Hematopoietic multipotent progenitor cell treated with erythropoietin and hydrocortisone succinate and interleukin-3 and kit ligand, for 15 days (in vitro differentiated cells): ENCODE data around the gene MKS1.

Experiments
- DNase-seq: peaks from one replicate; pipeline ENCODE4 v3.0.0-alpha.2; 2015; ENCODE audit warnings: low spot score

The MKS1 gene

DNA sequence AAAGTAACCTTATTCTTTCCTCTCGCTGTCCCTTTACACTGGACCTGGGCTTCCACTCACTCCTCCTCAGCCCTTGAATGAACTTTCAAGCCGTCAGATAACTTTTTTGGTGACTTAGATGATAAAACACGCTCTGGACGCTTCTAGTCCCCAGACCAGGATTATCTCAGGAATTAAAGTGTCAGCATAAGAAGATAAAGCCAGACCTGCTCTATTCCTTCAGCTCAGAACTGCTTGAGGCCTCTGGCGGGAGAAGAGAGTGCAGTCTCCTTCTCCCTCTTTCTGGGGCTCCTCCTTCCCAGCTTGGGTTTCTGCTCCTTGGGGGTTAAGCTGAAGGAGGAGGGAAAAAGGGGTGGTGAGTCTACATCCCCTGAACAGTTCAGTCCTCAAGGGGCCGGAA, 25.9 kb upstream of the MKS1 start:
- DNase-seq = no peak

DNA sequence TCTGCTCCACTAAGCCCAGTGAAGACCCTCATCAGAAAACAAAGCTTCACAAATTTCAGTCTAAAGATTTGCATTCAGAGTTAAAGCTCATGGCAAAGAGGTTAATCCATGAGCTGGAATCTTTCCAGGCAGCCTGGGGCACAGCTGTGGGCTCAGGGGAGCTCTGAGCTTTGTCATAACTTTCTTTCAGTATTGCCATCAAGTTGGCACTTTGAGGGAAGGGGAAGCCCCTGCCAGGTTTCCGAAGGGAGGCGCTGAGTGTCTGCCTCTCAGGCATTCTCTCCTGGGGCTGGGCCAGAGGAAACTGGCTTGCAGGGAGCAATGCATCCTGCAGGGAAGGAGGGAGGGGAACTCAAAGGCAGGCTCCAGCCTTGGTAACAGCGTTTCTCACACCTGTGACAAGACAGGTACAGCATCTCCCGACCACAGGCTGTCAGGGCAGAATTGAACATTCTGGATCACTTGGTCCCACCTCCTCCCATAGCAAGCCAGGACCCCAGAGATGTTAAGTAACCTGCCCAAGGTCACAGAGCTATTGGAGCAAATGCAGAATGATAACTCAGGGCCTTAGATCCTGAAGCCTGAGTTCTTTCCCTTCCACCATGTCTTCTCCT, 23.2 kb upstream of the MKS1 start:
- DNase-seq = no peak

DNA sequence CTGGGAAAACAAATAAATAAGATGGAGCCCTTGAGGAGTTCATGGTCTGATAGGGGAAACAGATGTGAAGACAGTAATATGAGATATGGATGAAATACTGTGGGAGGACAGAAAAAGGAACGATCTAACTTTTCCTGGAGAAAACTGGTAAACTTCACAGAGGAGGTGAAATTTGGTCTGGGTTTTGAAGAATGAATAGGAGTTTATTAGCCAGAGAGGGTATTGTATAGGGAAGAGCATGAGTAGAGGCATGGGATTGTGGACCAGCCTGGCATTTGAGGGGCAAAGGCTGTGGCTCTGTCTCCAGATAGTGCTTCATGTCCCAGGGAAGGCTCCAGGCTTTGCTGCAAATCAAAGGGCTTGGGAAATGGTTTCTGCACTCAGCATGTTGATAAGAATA, 20.9 kb upstream of the MKS1 start:
- no peak for DNase-seq

DNA sequence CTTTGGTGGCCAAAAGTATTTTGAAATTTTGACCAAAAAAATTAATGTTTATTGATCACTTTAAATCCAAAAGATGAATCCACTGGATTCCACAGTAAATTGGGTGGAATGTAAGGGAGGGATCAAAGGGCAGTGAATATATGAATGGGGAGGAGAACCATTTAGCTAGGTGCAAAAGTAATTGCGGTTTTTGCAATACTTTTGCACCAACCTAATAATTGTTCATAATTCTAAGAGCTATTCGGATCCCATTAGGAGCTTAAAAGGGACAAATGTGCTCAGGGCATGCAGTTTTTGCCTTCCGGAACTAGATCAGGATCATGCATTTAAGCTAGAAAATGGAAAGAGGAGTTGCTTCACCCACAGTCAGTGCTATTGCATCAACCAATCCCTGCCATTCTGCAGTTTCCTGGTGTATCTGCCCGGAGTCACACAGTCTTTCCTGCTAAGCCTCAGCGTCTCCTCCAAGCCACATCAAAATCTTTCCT, 19.1 kb upstream of the MKS1 start, which contains the start of gene LPO:
Gene LPO, plus strand, starts transcription at position 438 of the 488 bp plus-strand sequence. CDS start 4,396 bp downstream, outside the sequence.
- no peak for DNase-seq

DNA sequence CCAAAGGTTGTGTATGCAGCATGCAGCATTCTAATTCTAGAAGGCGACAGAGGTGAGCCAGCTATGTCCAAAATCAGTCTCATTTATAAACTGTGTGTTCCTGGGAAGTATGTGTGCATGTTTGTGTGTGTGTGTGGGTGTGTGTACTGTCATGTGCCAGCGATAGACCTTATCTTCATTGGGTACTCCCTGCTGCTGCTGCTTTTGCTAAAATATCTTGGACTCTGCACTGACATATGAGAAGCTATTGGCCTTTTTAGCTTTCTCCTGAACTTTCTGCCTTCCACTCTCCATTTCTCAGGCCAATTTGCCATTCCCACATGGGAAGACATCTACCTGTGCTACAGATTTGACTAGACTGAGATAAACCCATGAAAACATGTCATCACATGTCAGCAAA, 17.3 kb upstream of the MKS1 start:
- peak; percentile 11 for DNase-seq

DNA sequence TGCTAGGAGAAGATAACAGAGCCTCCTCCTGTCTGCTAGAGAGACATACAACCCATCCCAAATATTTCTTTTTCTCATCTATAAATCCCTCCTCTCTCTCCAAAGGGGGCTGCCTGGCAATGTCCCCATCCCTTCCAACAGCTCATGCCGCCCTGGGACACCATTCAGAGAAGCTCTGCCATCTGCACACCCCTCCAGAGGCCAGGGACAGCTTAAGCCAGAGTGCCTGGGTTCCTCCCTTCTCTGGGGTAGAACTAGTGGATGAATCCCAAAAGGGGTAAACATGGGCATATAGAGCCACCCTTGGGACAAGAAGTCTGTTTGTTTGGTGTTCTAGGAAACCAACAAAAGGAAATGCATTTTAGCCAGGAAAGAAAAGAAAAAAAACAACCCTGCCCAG, 16.8 kb upstream of the MKS1 start:
- no peak for DNase-seq

DNA sequence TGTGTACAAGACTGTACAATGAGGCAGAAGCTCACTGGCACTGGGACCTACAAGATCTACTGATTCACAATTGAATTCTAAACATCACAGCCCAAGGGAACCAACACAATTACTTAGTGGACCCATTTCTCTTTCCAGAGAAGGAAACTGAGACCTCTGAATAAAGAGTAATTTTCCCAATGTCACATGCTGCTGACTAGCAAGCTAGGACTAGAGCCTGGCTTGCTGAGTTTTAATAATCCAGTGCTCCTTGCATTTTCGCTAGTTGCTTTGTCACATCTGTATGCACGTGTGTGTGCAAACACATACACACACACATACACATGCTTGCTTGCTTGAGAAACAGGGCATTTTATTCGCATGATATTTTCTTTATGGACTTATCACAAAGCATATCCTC, 15.5 kb upstream of the MKS1 start:
- DNase-seq = no peak

DNA sequence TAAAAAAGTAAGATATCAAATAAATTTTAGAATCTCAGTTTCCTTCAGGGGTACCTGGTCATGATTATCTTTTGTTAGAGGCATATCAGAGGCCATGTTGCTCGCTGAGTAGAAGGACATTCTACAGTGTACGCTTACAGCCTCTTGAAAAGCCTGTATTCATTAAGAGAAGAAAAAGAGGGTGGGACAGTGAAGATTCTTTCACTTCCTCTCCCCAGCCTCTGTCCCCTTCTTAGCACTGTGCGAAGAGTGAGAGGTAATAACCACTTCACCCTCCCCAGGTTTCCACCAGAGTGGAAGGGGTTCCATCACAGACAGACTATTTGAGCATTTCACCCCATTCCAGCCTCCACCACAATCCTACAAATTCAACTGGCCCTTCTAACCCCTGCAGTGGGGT, 14.5 kb upstream of the MKS1 start:
- no peak for DNase-seq

DNA sequence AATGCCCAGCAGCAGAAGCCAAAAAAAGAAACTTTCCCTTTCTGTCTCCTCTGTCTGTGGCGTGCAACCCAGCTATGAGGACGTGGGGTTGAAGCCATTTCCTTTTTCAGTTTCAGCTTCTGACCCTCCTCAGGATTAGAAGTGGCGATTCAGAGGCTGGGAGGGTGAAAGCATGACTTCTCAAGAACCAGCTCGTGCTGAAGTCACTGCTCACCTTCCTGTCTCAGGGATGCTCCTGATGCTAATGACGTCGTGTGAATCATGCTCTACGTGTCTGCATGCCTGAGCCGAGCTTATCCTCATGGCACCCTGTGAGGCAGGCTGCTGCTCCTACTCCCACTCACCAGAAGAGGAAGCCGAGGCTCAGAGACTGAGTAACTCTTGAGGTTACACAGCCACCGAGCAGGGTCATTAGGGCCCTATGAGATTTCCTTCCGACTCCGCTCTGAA, 13.7 kb upstream of the MKS1 start:
- no peak for DNase-seq

DNA sequence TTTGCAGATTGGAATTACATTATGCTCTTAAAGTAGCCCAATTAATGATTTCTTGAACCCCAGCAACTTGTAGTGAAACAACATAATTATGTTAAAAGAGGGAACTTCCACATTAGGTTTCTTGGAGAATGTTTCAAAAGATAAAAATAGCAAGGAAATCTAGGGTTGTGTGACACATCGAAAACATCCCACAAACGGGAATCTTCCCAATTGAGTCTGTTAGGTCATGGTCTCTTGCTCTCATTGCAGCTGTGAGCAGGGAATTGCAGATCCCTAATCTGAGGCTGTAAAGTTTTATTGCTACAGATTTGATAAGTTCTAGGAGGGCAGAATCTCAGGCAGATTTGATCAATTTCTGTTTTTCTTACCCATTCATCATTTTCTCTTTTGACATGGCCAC, 12.6 kb upstream of the MKS1 start:
- no peak for DNase-seq

DNA sequence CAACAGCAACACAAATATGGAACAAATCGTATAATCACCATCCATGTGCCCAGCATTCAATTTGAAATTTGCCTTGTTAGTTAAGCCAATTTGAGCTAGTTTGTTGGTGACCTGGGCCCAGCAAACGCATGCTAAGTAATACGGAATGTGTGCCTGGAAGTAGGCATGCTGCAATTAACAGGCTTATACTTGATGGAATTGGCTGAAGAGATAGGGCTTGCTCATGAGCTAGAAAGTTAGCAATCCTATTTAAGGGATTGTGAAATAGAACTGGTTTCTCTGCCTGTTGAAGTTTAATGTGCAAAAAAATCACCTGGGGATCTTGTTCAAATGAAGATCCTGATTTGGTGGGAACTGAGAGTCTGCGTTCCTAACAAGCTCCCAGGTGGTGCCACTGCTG, 10.8 kb upstream of the MKS1 start:
- no peak for DNase-seq

DNA sequence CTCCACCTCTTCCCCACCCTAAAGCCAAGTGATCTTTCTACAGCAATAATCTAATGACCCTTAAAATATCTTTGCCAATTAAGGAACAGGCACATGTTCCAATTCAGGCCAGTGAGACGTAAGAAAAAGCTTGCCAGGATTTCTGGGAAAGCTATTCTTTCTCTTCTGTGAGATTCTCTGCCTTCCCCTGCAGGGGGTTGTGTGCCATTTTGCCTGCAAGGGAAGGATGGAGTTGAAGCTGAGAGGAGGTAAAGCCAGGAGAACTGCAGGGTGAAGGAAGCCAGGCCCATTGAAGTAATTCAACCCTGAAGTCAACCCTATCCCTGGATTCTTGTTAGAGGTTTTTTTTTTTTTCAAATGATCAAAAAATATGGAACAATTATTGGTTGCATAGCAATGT, 10.3 kb upstream of the MKS1 start:
- no peak for DNase-seq

DNA sequence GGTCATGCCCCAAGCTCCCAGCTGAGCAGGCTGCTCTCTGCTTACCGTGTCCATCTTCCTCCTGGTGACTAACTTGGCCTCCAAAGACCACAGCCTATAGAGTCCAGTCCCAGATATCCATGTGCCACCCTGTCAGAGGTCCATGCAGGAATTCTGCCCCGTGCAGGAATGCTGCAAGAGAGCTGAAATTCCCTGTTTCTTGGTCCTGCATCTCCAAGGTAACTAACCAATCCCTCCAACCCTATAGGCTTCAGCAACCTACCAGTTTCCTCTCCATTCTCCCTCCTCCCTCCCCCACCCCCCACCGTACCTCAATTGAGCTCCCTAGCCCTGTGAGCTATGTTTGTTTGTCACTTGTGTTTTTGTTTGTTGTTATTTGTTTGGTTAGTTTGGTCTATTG, 9.6 kb upstream of the MKS1 start:
- DNase-seq = no peak

DNA sequence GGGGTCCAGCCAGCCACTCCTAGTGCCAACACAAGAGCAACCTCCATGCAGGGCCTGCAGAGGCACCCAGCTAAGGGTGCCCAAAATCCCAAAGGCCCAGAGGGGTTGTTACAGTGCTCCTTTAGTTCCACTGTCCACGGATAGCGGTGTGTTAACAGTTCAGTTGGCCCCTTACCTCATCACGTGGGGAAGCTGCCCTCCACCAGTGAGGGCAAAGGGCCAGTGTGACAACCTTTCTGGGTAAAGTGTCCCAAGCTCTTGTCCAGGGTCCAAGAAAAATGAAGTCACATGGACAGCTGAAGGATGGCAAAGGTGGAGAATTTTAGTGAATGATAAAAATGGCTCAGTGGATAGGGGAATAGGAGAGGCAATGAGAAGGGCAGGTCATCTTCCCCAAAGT, 8.7 kb upstream of the MKS1 start:
- DNase-seq = no peak

DNA sequence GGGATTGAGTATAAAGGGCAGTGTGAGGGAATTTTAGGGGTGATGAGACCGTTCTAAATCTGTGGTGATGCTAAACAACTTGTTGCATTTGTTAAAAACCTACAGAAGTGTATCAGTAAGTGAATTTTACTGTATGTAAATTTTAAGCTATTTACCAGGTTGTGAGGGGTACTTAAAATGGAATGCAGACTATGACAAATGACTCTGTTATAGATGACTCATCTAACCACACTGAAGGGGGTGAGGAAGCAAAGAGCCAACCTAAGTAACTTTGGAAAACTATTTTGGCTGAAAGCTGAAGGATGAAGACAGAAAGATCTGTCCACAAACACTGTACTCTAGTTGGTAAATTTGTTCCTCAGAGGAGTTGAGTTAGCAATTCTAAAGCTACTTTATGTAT, 5.3 kb upstream of the MKS1 start:
- DNase-seq = no peak

DNA sequence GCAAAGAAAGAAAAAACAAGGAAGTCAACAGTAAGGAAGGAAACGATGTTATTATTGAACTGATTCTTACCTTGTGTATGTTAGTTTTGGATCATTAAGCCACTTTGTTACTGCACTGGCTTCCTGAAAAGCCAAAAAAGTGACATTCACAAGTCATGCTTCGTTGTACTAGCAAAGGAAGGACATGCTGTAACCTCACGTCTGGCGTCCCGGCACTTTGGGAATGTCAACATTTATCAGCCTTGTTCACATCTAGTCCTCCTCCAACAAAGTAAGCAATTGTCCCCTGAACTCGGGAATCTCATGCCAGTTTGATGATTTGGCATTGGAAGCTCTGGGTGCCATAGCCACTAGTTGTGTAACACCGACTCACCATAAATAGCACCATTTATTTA, 731 bp upstream of the MKS1 start:
- DNase-seq = no peak

DNA sequence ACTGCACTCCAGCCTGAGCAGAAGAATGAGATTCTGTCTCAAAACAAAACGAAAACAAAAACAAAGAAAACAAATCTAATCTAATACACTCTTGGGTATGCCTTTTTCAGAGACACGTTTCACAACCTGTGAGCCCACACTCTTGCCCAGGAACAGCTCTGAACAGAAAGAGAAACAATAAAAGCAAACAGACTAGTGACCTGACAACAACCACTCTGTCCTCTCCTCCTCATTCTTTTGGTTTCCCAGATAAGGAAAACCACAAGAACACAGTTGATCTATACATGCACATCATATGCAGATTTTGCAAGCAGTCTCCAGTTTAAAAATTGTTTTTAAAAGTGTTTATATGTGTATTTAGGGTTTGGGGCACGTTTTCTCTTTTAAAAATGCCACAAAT, 1.3 kb downstream of the MKS1 start:
- no peak for DNase-seq

DNA sequence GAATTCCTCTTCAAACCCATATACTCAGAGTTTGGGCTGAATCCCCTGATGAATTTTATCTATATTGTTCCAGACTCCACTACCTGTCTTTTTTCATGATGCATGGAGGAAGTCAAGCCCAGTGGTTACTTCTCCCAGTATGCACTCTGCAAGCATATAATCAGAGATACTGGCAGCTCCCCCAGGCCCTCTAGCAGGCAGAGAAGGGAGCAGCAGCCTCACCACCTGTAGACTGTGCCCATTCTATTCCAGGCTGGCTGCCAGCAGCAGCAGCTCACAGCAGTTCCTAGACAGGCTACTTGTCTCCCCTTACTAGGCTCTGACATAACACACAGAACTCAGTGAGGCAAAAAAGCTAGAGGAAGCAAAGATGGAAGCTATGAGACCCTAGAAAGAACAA, 3.4 kb downstream of the MKS1 start:
- peak; percentile 9 for DNase-seq

DNA sequence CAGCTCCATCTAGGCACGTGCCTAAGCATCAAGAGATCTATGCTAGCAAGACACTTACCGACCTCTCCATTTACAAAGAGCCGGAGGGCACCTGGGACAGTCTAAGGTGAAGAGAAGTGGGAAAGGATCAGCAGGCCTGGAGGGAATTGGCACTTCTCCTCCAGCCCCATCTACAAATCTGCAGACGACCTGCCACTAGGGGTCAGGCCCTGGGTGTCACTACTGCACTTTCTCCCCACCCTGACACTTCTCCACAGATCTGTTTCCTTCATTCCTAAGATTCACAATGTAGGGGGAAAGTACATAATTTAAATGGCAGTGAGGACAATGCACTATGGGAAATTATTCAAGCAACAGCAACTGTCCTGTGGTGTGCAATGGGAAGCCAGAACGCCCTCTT, 8.1 kb downstream of the MKS1 start:
- no peak for DNase-seq

DNA sequence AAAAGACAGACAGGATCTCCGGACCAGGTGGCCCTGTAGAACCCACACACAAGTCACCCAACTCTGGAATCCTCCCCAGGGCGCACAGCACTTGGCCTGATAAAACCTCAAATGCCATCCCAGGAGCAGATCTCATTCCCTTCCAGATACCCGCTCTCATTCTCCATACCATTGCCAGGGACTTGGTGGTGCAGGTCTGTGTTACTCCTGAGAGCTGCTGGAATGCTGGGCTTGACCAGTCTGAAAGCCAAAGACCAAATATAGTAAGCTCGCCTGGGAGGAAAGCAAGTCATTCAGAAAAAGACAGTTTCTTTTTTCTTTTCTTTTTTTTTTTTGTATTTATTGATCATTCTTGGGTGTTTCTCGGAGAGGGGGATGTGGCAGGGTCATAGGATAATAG, 10.7 kb downstream of the MKS1 start:
- DNase-seq = no peak

DNA sequence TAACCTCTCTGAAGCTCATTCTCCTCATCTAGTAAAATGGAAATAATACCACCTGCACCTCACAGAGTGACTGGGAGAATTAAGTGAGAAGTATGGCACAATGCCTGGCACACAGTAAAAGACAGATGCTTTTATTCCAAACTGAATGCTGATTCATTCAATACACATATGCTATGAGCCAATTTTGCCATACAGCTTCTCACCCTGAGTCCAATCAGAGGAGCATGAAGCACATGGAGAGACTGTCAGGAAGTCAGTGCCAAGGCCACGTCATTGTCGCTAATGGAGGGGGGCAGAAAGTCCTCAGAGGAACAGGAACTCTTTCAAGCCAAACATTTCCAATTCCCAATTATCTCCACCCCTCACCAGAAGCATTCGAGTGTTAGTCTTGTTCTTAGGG, 11.6 kb downstream of the MKS1 start:
- no peak for DNase-seq

DNA sequence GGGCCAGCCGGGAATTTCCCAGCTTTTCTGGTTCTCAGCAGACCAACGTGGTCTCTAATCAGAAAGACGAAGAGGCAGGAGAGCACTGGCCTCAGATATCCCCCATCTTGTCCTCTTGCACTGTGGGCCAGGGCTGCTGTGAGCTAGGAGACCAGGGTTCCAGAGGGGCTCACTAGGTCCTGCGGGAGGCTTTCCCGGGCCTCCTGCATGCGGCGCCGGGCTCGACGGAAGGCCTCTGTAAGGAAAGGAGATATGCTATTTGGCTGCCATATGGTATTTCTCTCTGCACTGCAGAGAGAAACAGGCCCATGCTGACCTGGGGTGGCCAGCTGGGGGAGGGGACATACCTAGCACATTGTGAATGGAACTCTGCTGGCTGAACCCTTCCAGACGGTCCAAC, 13.1 kb downstream of the MKS1 start:
- DNase-seq = no peak

DNA sequence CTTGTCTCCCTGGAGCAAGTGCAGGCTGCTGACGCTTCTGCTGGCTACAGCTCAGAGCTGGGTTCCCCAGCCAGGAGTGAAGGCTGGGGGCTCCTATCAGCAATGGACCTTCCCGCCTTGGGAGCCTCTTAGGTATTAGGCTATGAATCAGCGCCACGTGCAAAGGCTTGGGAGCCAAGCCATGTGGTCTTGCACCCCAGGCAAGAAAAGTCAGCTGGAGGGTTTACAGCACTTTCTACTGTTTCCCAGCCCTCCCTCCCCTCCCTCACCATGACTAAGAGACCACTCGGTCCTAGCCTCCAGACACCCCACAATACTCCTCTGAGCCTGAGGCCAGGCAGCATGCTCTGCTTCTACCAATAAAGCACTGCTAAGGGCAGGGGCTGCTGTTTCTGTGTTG, 14.3 kb downstream of the MKS1 start:
- no peak for DNase-seq

DNA sequence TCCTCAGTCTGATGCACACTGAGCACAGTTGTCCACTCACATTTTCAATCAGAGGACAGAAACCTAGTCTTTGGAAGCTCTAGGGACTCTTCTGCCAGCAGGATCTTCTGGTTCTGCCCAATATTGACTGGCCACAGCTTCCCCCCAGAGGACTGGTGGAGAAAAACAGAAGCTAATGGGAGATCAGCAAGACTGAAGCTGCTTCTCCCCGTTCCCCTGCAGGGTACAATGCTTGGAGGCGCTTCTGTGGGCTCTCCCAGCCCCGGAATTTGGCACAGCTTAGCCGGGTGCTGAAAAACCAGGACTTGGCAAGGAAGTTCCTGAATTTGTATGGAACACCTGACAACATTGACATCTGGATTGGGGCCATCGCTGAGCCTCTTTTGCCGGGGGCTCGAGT, 16.2 kb downstream of the MKS1 start:
- DNase-seq = no peak
